GM18519 (cell line): ENCODE measurements around the gene CCDC54.

Source experiments
- ATAC-seq: cut with Tn5 transposase; IDR thresholded peaks from one replicate; pipeline ENCODE4 v1.9.1; 2021; ENCODE audit warnings: mild to moderate bottlenecking, moderate library complexity; ENCODE audit not compliant: unreplicated experiment, low FRiP score

CCDC54 gene

DNA sequence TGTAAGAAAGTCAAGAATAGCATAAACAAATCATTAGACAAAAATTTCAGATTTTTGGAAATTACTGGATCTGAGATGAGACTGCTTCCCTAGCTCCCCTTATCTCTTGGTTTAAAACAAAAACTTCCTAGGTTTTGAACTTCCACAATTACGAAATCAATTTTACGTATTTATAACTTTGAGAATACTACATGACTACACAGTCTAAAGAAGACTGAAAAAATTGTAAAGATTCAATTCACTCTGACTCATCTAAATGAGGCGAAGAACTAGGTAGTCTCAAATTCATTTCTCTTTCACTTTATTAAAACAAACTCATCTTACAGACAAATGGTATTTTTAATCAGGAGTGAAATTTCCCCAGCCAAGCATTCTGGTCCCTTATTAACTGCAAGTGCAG is 10.3 kb downstream of the CCDC54 start:
- ATAC-seq: no peak

DNA sequence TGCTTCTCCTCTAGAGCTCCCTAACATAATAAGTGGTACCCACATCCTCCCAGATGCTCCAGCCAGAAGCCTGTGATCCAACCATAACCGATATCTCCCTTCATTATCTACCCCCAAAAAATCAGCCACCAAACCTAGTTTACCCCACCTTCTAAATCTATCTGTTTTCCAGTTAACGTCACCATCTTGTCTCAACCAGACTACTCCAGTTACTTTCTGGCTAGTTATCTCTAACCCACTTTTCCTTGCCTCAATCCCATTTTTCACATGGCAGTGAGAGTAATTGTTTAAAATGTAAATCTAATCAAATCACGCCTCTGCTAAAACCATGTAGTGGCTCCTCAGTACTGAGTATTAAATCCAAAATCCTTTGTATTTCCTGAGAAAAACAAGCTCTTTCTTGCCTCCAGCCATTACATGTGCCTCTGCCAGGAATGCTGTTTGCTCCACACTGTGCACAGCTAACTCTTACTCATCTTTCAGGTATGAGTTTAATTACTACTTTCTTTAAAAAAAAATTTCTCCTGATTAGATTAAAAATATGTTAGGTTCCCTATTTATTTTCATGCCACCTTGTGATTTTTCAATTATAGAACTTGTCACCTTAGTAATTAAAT is 15.4 kb downstream of the CCDC54 start:
- no peak for ATAC-seq

DNA sequence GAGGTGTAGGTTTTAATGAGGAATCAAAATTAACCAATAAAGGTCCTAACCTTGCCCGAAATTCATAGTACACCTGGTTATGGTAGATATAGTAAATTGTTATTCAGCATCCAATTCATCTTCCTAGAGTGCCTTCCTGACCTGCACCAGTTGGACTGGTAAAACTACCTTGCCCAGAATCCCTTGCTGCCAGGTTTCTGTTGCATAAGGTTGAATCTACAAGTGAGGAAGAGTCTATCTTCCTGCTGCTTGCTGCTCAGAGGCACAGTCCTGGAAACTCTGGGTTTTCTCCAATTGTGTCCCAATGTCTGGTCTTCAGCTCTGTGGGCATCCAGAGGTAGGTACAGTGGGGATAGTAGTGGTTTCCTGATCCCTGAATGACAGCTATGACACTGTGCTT is 17.3 kb downstream of the CCDC54 start:
- no peak for ATAC-seq

GRCh38 chr3:107395066-107395465 is 17.8 kb downstream of the CCDC54 start:
- no peak for ATAC-seq

- ATAC-seq: no peak
These were observed 24.1 kb downstream of the CCDC54 start for GRCh38 chr3:107401301-107401700.

- no peak for ATAC-seq
These were observed 25.0 kb downstream of the CCDC54 start for GRCh38 chr3:107402214-107402613.

- ATAC-seq: no peak
These were observed 27.7 kb downstream of the CCDC54 start for GRCh38 chr3:107404727-107405469.

GRCh38 chr3:107407355-107407754 is 30.1 kb downstream of the CCDC54 start:
- ATAC-seq: no peak

DNA sequence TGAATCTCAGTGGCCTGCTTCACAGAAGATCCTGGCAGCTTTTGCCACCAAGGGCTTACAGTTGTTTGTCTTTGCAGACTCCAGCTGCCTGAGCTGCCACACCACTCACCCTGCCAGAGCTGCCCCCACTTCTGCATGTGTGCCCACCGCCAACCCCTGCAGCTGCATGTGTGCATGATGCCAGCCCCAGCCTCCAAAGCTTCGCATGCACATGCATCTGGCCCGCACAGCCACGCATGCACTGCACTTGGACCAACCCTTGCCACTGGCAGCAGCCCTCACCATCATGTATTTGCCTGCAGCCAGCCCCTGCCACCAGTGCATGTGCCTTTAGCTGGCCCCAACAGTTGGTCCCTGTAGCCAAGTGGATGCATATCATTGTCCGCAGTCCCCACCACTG is 31.3 kb downstream of the CCDC54 start:
- no peak for ATAC-seq

- no peak for ATAC-seq
These were observed 32.1 kb downstream of the CCDC54 start for GRCh38 chr3:107409365-107409764.

- no peak for ATAC-seq
These were observed 33.4 kb downstream of the CCDC54 start for GRCh38 chr3:107410606-107411005.

DNA sequence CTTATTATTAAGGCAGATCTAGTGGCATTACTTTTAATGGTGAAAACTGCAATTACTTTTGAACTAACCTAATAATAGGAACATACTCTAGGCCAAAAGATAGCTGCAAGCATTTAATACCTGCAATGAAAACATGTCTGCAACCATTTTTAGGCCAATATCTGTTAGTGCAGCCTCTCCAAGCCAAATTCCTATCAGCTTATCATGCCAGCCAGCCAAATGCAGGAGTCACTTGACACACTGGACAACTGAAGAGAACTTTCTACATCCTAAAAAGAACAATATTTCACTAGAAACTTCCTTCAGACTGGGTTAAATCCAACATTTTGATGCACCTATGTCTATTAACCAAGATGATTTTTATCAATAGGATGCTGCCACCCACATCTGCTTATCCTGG is 33.8 kb downstream of the CCDC54 start:
- ATAC-seq: no peak

DNA sequence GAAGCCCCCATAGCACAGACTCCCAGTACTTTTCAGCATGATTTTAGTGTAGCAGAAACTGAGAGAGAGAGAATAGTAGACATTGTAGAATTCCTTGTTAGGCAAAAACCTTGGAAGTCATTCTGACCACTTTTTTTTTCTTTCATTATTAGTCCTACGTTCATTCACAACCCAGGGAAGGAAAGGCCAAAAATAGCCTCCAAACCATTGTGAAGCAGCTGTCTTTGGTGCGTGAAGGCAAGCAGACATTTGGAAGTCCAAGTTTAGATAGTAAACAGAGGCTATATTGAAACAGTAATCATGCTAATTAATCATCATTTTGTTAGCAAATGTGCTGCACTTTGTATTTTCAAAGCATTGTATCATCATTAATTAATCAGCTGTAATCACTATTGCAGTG is 34.5 kb downstream of the CCDC54 start:
- ATAC-seq: no peak

GRCh38 chr3:107412376-107412775 is 35.1 kb downstream of the CCDC54 start:
- ATAC-seq: no peak

GRCh38 chr3:107413264-107413663 is 36.0 kb downstream of the CCDC54 start:
- no peak for ATAC-seq

DNA sequence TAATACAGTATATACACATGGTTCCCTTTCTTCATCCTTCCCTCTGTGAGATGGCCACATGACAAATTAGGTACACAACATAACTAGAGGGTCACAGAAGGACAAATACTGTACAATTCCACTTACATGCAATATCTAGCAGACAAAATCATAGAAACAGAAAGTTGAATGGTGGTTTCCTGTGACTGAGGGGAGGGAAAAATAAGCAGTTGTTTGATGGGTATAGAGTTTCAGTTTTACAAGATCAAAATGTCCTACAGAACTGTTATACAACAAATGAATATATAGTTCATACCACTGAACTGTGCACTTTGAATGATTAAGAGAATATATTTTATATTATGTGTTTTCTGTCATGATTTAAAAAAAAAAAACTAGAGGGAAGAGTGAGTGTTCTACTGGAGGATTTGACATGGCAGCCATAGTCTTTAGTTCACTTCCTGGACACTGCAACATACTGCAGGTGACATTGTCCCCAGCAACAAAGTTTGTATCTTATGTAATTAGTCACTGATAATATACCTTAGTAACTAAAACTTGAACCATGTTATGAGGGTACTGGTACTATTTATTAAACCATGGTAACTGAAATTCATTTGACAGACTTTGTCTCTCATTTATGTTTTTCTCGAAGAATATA is 37.2 kb downstream of the CCDC54 start:
- peak; percentile 86 for ATAC-seq

GRCh38 chr3:107416138-107416537 is 38.9 kb downstream of the CCDC54 start:
- no peak for ATAC-seq

DNA sequence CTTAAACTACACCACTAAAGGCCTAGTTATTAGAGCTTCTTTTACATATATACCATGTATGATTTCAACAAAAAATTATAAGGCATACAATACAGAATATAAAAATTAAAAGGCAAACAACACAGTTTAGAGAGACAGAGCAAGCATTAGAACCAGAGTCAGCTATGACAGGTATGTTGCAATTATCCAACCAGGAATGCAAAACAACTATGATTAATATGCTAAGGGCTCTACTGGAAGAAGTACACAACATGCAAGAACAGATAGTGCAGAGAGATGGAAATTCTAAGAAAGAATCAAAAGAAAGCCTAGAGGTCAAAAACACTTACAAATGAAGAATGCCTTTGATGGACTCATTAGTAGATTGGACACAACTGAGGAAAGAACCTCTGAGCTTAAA is 39.6 kb downstream of the CCDC54 start:
- ATAC-seq: no peak

DNA sequence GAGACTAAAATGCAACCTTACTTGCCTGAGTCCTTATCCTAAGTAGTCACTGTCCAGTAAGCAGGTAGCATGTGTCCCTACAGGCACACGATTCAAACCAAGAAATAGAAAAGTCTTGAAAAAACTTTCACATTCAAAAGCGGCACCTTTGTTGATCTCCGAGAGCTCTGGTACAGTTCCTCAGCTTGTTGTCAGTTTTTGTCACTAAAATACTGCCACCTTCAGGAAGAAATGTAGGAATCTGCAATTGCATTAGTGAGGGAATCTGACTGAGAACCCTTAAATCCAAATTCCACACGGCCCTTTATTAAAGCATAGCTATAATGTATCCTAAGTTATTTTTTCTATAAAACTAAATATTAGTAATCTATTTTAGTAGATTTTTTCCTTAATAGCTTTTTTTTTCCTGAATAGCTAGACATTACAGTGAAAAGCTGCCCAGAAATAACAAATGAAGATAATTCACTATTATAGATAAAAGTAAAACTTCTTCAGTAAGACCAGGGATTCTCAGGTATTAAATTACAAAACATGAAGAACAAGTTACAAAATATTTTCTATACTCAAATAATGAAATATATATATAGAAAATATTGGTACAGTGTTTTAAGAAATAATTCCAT is 44.0 kb downstream of the CCDC54 start:
- peak; percentile 51 for ATAC-seq

GRCh38 chr3:107421881-107422280 is 44.6 kb downstream of the CCDC54 start:
- ATAC-seq: no peak

DNA sequence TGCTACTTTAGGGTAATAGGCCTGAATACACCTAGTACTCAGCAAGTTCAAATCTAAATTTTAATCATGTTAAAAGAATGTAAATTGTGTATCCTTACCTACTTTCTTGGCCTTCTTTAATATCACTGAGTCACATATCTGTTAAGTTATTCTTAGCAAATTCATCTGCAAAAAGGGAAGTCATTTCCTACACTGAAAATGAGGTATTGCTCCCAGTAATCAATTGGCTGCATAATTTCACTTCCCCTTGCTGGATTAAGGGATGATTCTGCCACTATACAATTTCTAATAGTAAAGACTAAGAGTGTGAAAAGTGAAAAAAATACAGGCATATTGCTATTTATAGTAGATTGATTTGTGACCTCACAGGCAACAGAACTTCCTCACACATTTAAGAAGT is 47.8 kb downstream of the CCDC54 start:
- ATAC-seq: no peak
